IMR-90 (cell line): ENCODE measurements around the gene SRPK2.

Experiments used
- BHLHE40 ChIP-seq: fragments of 150-350 bp; IDR thresholded peaks from 2 replicates; pipeline ENCODE4 v1.6.1; 2016; ENCODE audit warnings: mild to moderate bottlenecking, low read depth, low read length
- CEBPB ChIP-seq: IDR thresholded peaks from 2 replicates; pipeline ENCODE4 v1.6.1; 2012; ENCODE audit warnings: low read depth, low read length, improper control_type of control experiment
- CTCF ChIP-seq: conservative IDR thresholded peaks from 2 replicates; pipeline ENCODE4 v1.5.1; 2012; ENCODE audit warnings: mild to moderate bottlenecking, low read depth, low read length, improper control_type of control experiment
- ELK1 ChIP-seq: fragments of 150-350 bp; IDR thresholded peaks from 2 replicates; pipeline ENCODE4 v1.6.1; 2016; ENCODE audit warnings: low read depth, mild to moderate bottlenecking, low read length, moderate library complexity, borderline replicate concordance
- MAZ ChIP-seq: IDR thresholded peaks from 2 replicates; pipeline ENCODE4 v1.6.1; 2012; ENCODE audit warnings: low read depth, mild to moderate bottlenecking, low read length, improper control_type of control experiment, moderate library complexity, borderline replicate concordance
- MXI1 ChIP-seq: IDR thresholded peaks from 2 replicates; pipeline ENCODE4 v1.6.1; 2012; ENCODE audit warnings: low read depth, mild to moderate bottlenecking, low read length, moderate library complexity, borderline replicate concordance
- POLR2A ChIP-seq: IDR thresholded peaks from 2 replicates; pipeline ENCODE4 v1.6.1; 2012; ENCODE audit warnings: mild to moderate bottlenecking, low read depth, low read length
- RCOR1 ChIP-seq: IDR thresholded peaks from 2 replicates; pipeline ENCODE4 v1.6.1; 2012; ENCODE audit warnings: mild to moderate bottlenecking, low read length, improper control_type of control experiment; ENCODE audit not compliant: insufficient replicate concordance
- RFX5 ChIP-seq: IDR thresholded peaks from 2 replicates; pipeline ENCODE4 v1.8.0; 2012; ENCODE audit warnings: low read depth, mild to moderate bottlenecking, low read length, moderate library complexity
- SMC3 ChIP-seq: fragments of 150-350 bp; IDR thresholded peaks from 2 replicates; pipeline ENCODE4 v1.6.1; 2016; ENCODE audit warnings: low read depth, mild to moderate bottlenecking, antibody characterized with exemption, low read length, moderate library complexity
- USF2 ChIP-seq: fragments of 150-350 bp; IDR thresholded peaks from 2 replicates; pipeline ENCODE4 v1.6.1; 2017; ENCODE audit warnings: mild to moderate bottlenecking, antibody characterized with exemption, low read length, low read depth

GRCh38 chr7:105156731-105157130 lies 232.0 kb downstream of the SRPK2 start:
- TF ChIP-seq MXI1 (no peak), CTCF (no peak), POLR2A (no peak), CEBPB (no peak), RFX5 (no peak), USF2 (no peak), SMC3 (no peak), RCOR1 (no peak), BHLHE40 (no peak), ELK1 (no peak), MAZ (no peak)
